ENCODE results near the gene CLDN34. TPM values are rescaled to one million over a fixed set of nuclear protein-coding genes. Genes with fewer than 3 reads are reported as not detected.

The CLDN34 gene
- total and polyA plus RNA-seq, 2 of the 13 experiments (the other 11 are each of a cell fraction or from before 2014, with no cell fraction given), result not detected

DNA sequence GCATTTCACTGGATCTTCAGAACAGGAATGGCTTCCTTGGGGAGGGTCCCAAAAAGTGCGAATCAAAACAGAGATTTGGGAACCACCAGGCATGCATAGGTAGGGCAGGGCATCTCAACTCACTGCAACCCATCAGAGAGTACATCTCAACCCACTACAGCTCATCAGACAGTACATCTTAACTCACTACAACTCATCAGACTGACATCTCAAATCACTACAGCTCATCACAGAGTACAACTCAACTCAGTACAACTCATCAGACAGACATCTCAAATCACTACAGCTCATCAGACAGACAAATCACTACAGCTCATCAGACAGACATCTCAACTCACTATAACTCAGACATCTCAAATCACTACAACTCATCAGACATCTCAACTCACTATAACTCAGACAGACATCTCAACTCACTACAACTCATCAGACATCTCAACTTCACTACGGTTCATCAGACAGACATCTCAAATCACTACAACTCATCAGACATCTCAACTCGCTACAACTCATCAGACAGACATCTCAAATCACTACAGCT lies 47.5 kb upstream of the CLDN34 start:
- H3K4me2 ChIP-seq (ENCODE audit: low read depth, low read length), result no peak overlapping the region
- no peaks in the 10 kb centered on the region for H4K20me1 ChIP-seq (ENCODE audit: insufficient read depth, low read length)
- no peaks in the 10 kb centered on the region for H3K79me2 ChIP-seq (ENCODE audit: insufficient read depth, low read length)
- no TSS peak for BruUV-seq (replicated peaks)
- no peak overlapping the region for H3K27ac ChIP-seq (ENCODE audit: extremely low read length, insufficient read depth, low read length)
- H2AFZ ChIP-seq (ENCODE audit: low read length), result no peak overlapping the region
- DNase-seq (ENCODE audit: low spot score), result no peak
- H3K4me3 ChIP-seq (replicated peaks in 1 of 3; ENCODE audit: insufficient read depth in 1 of 3, low read depth in 2 of 3, low read length in 3 of 3), result no peak overlapping the region
- H3K9ac ChIP-seq (ENCODE audit: insufficient read depth, low read depth, low read length), result no peak overlapping the region
- H3K4me1 ChIP-seq (ENCODE audit: insufficient read depth, low read length), result peaks cover 24% of the 10 kb centered on the region
- H3K36me3 ChIP-seq (replicated peaks in 1 of 2; ENCODE audit: control insufficient read depth in 1 of 2, insufficient read depth in 2 of 2, low read length in 2 of 2), result no peaks in the 10 kb centered on the region
- intact Hi-C loops (cut with micrococcal nuclease; ENCODE audit: unreplicated experiment) (no loop called here), in situ Hi-C loops (cut with HindIII; ENCODE audit: extremely low pct_ligation_motif_present, low pct_unique_long_range_greater_than_20kb) (no loop called here)
- no peaks in the 10 kb centered on the region for H3K9me3 ChIP-seq (ENCODE audit: low read length)
- no peak for ATAC-seq
- WGBS (ENCODE audit: low lambda C conversion rate), result 91% methylated on average over 3 of the region's 3 CpGs
- TF ChIP-seq KDM5B (CRISPR knock-in tag; IDR thresholded peaks at IDR 0.05; ENCODE audit: borderline replicate concordance), result no peak
- no peak for TF ChIP-seq ZNF552 (CRISPR knock-in tag; IDR thresholded peaks at IDR 0.05; ENCODE audit: borderline replicate concordance)
- TF ChIP-seq TARDBP (CRISPR knock-in tag; IDR thresholded peaks at IDR 0.05), result no peak
- TF ChIP-seq MED13 (CRISPR knock-in tag; IDR thresholded peaks at IDR 0.05), result no peak
- no peak for TF ChIP-seq ZNF501 (CRISPR knock-in tag; IDR thresholded peaks at IDR 0.05)
- TF ChIP-seq, protein P1, sequence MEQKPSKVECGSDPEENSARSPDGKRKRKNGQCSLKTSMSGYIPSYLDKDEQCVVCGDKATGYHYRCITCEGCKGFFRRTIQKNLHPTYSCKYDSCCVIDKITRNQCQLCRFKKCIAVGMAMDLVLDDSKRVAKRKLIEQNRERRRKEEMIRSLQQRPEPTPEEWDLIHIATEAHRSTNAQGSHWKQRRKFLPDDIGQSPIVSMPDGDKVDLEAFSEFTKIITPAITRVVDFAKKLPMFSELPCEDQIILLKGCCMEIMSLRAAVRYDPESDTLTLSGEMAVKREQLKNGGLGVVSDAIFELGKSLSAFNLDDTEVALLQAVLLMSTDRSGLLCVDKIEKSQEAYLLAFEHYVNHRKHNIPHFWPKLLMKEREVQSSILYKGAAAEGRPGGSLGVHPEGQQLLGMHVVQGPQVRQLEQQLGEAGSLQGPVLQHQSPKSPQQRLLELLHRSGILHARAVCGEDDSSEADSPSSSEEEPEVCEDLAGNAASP (CRISPR knock-in tag; IDR thresholded peaks at IDR 0.05; ENCODE audit: borderline replicate concordance), result no peak
- TF ChIP-seq, protein P2, sequence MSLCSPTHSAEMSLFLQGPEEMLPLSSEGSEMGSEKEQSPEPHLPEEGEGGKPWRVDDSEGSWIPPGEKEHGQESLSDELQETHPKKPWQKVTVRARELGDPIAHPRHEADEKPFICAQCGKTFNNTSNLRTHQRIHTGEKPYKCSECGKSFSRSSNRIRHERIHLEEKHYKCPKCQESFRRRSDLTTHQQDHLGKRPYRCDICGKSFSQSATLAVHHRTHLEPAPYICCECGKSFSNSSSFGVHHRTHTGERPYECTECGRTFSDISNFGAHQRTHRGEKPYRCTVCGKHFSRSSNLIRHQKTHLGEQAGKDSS (CRISPR knock-in tag; IDR thresholded peaks at IDR 0.05; ENCODE audit: borderline replicate concordance, low read depth), result no peak
- no peak for TF ChIP-seq TBP (CRISPR knock-in tag; IDR thresholded peaks at IDR 0.05)
- no peak for TF ChIP-seq FOXA1 (IDR thresholded peaks at IDR 0.05)
- no peak for TF ChIP-seq FOXA1 (CRISPR knock-in tag; IDR thresholded peaks at IDR 0.05)
- TF ChIP-seq TEAD2 (CRISPR knock-in tag; IDR thresholded peaks at IDR 0.05), result no peak
- no peak for TF ChIP-seq RXRB (CRISPR knock-in tag; IDR thresholded peaks at IDR 0.05; ENCODE audit: borderline replicate concordance)
- TF ChIP-seq MIER2 (CRISPR knock-in tag; IDR thresholded peaks at IDR 0.05), result no peak
- no peak for TF ChIP-seq SKI (IDR thresholded peaks at IDR 0.05; ENCODE audit: partially characterized antibody)
- no peak for TF ChIP-seq ZNF569 (CRISPR knock-in tag; IDR thresholded peaks at IDR 0.05; ENCODE audit: borderline replicate concordance)
- peak; percentile 32 for FAIRE-seq
- H3K27me3 ChIP-seq (ENCODE audit: control insufficient read depth in 1 of 2, insufficient read depth in 2 of 2, low read length in 2 of 2), result no peaks in the 10 kb centered on the region
- CTCF ChIA-PET (ENCODE audit: low intra/inter-chr PET ratio, low total read pairs), result no interaction called here
- POLR2A ChIA-PET, result no interaction called here
